Measurements from ENCODE around the gene FRMPD4.

GRCh38 chrX:12170755-12171154, 32.5 kb downstream of the FRMPD4 start:
- TF ChIP-seq CTCF (IDR thresholded peaks at IDR 0.05) (no peak), POLR2A (IDR thresholded peaks at IDR 0.05) (no peak)
